NAMALWA (cell line): ENCODE results near the gene FANCE.

Experiments used
- DNase-seq: peaks from one replicate; pipeline ENCODE4 v3.0.0-alpha.2; 2015; ENCODE audit warnings: low spot score

FANCE gene

GRCh38 chr6:35468181-35468979, 16.2 kb downstream of the FANCE start, which contains the start of gene RPL10A:
Gene RPL10A (plus strand): TSS chr6:35468401. CDS start chr6:35468435, 34 bp downstream.
- peak; percentile 97 for DNase-seq

GRCh38 chr6:35468980-35469750, 17.0 kb downstream of the FANCE start:
- DNase-seq: peak; percentile 32

DNA sequence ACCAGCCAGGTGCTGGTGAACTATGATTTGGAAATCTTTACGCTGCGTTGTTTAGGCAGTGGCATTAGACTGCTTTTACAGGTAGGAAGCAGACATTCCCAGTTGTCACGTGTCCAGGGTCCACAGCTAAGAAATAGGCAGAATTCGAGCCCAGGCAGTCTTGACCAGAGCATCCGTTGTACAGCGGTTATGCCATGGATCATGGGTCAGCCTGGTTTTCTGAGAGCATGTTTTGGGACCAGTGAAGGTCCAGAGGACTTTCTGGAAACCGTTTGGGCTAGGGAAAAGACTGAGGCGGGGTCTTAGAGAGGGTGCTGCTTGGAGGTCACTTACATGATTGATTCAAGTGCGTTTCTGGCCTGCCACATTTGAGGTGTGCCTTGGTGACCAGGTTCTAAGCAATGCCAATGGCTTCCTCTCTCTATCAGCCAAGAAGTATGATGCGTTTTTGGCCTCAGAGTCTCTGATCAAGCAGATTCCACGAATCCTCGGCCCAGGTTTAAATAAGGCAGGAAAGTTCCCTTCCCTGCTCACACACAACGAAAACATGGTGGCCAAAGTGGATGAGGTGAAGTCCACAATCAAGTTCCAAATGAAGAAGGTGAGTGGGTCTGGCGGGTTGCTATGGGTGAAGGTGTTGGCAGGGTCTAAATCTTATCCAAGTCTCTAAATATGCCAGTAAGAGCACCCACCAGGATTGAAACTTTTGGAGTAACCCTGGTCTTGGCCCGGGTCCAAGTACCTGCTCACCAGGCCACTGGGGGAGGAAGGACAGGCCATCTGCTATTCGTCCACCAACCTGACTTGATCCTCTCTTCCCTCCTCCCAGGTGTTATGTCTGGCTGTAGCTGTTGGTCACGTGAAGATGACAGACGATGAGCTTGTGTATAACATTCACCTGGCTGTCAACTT, 17.9 kb downstream of the FANCE start:
- DNase-seq: peak; percentile 52

- peak; percentile 35 for DNase-seq
Measured at GRCh38 chr6:35470663-35471120, 18.6 kb downstream of the FANCE start.

DNA sequence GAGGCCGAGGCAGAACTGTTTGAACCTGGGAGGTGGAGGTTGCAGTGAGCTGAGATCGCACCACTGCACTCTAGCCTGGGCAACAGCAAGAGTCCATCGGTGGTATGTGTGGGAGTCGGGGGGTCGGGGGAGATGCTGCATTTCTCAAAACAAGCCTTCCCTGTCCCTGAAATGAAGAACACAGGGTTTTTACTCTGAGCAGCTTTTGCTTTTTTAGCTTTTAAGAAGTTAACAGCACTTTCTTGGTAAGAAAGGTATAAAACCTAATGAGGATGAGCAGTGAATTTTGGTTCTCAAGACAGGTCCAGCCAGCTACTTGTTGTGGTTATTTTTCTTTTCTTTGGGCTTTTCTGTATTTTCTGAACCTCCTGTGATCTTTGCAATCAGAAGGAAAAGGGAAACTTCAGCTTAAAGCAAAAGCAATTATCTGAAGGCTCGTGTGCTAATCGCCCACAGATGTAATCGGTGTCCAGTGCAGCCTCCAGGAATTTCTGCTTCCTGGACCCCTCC, 19.8 kb downstream of the FANCE start:
- DNase-seq: no peak

GRCh38 chr6:35473075-35473849, 21.1 kb downstream of the FANCE start:
- DNase-seq: peak; percentile 52

DNA sequence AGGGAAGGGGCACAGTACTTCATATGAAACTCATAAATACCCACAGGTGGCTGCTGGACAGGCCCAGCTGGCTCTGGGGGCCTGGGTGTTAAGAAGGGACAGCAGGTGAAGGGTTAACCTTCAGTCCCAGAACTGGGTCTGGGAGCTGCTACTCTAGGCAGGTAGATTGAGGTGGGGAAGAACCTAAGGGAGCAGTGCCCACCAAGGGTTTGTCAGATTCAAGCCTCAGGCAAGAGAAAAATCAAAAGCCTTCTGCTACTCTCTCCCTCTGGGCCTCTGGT, 21.7 kb downstream of the FANCE start:
- no peak for DNase-seq

DNA sequence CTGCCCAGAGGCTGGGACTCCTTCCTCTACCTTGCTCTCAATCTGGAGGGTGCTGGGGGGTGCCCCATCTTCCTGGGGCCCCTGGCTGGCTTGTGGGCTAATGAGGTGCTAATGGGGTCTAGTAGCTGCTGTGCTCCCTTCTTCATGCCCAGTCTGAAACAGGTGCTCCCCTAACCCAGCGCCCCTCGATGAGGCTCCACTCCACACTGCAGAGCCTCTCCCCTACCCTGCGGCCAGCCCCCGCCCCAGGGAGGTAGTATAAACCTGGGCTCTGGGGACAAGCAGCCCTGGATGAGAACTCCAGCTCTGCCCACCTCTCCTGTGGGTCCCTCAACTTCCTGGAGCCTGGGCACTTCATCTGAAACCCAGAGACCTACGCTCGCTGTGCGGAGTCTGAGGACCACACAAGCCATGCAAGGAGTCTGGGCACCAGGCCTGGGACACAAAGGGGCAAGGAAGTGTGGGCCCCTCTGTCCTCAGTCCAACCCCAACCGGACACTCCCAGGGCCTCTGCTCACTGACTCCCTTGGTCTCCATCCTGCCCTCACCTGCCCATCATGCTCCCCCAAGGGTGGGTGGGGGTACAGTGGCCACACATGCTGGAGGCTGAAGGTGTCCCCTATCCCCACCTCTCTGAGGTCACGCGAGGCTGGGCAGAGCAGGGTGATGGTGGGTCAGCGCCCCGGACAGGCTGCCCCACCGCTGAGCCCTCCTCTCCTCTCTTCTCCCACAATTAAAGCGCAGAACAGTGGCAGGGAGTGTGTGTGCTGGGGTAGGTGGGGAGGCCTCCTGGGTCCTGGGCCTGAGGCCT, 22.2 kb downstream of the FANCE start:
- peak; percentile 69 for DNase-seq

DNA sequence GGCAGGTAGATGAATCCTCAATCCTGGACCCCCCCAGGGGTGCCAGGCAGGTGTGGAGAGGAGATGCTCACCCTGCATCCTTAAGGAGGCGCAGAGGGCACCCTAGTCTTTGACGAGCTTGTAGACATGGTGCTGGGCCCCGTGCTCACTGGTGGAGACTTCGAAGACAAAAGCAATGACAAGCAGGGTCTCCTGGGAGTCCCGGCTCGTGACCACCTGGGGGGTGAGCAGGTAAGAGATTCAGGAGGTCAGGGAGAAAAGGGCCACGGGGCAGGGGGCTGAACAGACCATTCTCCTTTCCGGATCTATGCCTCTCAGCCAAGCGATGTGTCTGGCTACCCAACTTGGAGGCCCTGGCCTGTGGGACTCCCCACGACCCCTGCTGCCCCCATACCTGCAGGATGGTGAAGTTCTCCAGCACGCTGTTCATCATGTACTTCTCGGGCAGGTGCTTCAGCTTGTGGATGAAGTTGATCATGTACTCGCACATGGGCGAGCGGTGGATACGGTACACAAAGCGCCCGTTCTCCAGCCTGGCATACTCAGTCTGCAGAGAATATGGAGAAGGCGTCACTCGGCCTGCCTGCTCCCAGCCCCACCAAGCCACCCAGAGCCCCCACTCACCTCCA, 22.9 kb downstream of the FANCE start:
- DNase-seq: peak; percentile 45

DNA sequence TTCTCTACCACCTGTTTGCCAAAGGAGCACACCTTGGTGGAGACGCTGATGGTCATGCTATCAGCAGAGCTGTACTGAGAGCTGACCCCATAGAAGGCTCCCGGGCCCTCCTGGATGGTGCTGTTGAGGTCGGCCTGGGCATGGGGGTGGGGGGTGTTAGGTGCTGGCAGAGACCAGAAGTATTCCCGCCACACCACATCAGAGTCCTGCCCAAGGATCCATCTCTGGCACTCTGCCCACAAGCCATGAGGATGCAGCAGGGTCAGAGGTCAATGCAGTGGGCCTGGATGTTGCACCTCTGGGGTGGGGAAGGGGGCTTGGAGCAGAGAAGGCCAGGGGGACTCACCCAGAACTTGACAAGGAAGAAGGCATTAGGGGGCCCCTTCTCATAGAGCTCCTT, 23.4 kb downstream of the FANCE start:
- DNase-seq: peak; percentile 48

DNA sequence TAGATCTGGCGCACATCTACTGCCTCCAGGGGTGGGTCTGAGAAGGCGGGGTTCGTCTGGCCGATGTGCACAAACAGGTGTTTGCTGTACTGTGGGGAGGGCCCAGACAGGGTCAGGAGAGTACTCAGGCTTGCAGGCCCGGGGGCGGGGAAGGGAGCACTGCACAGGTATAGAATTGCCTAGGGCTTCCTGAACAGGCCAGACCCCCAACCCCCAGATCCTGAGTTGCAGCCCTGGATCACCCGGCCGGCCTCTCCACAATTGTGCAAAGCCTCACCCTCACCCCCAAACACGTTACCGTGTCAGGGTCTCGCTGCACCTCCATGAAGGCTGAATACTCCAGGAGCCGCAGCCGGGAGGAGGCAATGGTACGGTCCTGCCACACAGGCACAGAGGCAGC, 23.9 kb downstream of the FANCE start:
- no peak for DNase-seq

DNA sequence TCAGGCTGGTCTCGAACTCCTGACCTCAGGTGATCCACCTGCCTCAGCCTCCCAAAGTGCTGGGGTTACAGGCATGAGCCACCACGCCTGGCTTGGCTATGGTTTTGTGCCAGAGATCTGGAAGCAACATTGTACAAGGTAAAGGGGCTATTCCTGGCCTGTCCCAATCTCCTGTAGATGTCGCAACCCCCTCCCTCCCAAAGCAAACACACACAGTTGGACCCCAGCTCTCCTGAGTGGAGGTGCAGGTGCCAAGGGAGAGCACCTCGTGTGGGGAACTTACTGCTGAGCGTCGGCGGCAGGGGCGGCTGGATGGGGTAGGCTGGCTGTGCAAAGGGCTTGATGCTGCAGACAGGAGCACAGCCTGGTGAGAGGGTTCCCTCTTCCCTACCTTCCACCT, 24.9 kb downstream of the FANCE start:
- DNase-seq: no peak

DNA sequence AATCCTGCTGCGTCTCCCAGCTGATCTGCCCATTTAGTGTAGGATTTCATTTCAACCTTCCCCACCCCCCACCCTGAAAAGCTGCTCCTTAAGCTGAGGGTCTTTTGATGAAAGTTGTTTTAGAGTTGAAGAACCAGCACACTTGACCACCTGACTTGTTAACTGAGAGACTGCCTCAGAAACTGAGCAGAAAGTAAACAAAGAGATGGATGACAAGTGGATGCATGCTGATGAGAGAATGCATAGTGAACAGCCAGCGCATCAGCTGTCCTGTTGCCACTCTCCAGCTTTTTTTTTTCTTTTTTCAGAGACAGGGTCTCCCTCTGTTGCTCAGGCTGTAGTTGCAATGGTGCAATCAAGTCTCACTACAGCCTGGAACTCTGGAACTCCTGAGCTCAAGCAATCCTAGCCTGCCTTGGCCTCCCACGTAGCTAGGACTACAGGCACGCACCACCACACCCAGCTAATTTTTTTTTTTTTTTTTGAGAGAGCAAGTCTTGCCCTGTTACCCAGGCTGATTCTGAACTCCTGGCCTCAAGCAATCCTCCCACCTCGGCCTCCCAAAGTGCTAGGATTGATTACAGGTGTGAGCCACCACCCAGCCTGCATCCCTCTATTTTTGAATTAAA, 25.5 kb downstream of the FANCE start:
- DNase-seq: peak; percentile 27

GRCh38 chr6:35478259-35478658, 26.1 kb downstream of the FANCE start:
- no peak for DNase-seq

DNA sequence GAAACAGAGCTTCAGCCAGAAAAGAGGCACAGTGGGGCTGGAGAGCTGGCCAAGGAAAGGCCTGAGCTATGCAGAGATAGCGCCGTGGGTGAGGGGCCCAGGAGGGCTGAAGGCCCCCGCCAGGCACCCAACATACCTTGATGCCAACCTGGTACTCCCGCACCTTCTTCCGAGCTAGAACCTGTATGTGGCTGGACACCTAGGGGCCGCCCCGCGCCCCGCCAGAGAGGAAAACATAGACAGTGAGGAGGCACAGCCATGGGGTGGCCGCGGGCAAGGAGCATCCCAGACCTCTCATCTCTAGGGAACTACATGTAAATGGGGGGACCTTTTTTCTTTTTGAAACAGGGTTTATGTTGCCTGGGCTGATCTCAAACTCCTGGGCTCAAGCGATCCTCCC, 28.0 kb downstream of the FANCE start:
- no peak for DNase-seq

DNA sequence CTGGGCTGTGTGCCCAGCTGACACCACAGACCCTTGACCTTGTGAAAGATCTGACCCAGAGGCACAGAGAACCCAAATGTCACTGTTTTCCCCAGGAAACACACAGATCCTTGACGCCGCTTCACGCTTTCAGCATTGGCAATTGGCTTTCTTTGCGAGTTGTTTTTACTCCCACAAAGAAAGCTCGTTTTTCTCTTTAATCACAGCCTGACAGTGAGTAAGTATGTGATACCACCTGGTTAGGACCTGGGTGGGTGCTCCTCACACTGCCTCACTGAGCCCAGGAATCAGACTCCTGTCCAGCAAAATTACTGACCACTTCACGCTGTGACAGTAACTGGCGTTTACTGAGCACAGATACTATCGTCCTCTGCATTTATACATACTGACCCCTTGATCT, 29.1 kb downstream of the FANCE start:
- no peak for DNase-seq

DNA sequence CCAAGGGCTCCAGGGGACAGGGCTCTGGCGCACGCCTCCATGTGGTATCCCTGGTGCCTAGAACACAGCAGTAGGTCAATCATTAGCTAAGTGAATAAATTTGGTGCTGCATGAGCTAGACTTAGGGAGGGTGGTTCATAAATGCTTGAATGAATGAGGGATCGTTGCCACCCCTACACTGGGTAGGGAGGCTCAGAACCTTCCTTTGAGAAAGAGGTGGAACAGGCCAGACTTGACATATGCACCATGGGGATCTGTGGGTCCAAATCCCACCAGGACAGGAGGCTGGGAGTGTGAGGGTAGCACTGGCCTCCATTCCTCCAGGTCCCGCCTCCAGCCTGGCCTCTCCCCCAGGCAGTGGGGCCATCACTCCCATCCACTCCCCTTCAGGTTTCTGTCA, 30.9 kb downstream of the FANCE start:
- DNase-seq: no peak

DNA sequence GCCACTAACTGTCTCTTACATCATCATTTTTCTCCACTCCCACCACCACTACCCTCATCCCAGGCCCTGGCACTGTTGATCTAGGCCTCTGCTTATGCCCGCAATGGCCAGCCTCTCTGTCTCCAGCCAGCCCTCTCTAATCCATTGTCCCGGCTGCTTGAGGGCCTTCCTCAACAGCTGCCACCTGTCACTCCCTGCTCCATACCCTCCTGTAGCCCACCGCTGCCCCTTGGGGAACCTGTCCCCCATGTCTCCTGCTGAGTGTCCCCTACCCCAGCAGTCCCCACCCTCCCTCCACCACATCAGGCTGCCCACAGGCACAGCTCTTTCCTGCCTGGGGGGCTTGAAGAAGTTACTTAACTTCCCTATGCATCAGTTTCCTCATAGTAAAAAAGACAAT, 31.4 kb downstream of the FANCE start:
- DNase-seq: no peak

DNA sequence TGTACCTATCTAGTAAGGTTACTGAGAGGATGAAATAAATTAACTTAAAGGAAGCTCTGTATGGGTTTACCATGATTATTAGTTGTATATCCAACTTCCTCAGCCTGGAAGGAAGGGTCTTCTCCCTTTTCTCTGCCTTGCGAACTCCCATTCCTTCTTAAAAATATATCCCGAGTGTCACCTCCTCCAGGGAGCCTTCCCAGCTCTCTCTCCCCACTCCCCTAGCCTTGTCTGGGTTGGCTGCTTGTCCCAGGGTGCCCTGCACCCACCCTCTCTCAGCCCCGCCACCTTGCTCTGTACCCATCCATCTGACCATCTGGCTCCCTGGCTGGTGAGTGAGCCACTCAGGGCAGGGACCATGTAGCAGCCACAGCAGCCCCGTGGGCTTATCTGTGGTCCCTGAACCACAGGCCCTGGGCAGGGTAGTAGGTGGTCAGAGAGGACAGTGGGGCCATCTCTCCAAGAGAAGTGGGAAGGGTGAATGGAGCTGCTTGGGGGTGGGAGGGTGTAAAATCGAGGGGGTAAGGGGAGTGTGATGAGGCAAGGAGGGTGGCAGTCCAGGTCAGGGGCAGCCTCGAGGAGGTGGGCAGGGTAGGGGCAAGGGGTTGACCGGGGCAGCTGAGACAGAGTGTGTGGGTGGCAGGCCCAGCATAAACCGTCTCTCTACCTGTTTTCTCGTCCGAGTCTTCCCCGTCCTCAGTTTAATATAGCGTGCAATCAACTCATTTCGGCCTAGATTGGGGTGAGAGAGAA, 31.9 kb downstream of the FANCE start:
- no peak for DNase-seq
